Activated naive CD4-positive, alpha-beta T cell treated with anti-CD3 and anti-CD28 coated beads for 36 hours (primary cell): Measurements from ENCODE around the gene SLC2A8. TPM values are rescaled to one million over a fixed set of nuclear protein-coding genes. Genes with fewer than 3 reads are reported as not detected.

Experiments used
- CTCF ChIA-PET: fragments of 350-600 bp; sonication (Branson Sonifier 250); formaldehyde crosslinking; loops from one replicate; lab custom pipeline; 2021; ENCODE audit warnings: antibody characterized with exemption; lab: Charles Lee
- DNase-seq: peaks from one replicate; pipeline ENCODE4 v3.0.0-alpha.2; 2020
- H3K27ac Mint-ChIP-seq: one replicate; pipeline ENCODE4 v1.8.0; 2021; ENCODE audit warnings: mild to moderate bottlenecking, mixed read lengths
- H3K27me3 Mint-ChIP-seq: one replicate; pipeline ENCODE4 v1.8.0; 2021; ENCODE audit warnings: low read depth, mixed read lengths
- H3K36me3 Mint-ChIP-seq: one replicate; pipeline ENCODE4 v1.8.0; 2021; ENCODE audit warnings: low read depth, mixed read lengths
- H3K4me1 Mint-ChIP-seq: one replicate; pipeline ENCODE4 v1.8.0; 2021; ENCODE audit warnings: low read depth, mixed read lengths
- H3K4me3 Mint-ChIP-seq: one replicate; pipeline ENCODE4 v1.8.0; 2021; ENCODE audit warnings: mild to moderate bottlenecking, moderate library complexity, mixed read lengths
- H3K9me3 Mint-ChIP-seq: one replicate; pipeline ENCODE4 v1.8.0; 2021; ENCODE audit warnings: mixed read lengths
- intact Hi-C: fragments of 100-400 bp; cut with micrococcal nuclease; formaldehyde crosslinking; loops from one replicate; pipeline ENCODE4 v1.15.1; 2023
- total RNA-seq, 2 experiments: library from RNA; stranded (reverse); gene quantifications; one replicate each; pipeline ENCODE4 v1.2.3, GENCODE V29; 2021

SLC2A8 gene
- total RNA-seq, 2 experiments from 2014 or later: 3.4 TPM

DNA sequence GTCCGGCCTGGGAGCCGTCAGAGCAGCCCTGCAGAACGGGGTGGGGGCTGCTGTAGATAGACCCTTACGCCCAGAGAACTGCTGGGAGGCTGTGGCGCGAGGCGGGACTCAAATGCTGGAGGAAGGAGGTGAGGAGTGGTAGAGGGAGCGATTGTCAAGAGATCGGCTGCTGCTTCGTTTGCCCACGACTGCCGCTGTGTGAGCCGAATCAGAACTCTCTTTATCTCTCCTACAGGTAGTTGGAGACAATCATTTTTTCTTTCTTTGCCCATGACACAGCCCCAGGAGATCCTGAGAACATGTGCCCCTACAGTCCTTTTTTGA is 27.7 kb downstream of the SLC2A8 start:
- Mint-ChIP-seq H3K9me3 (no peaks in the 10 kb centered on the region), H3K27ac (peak overlapping the region; percentile 95), H3K36me3 (peaks cover 25% of the 10 kb centered on the region), H3K27me3 (no peaks in the 10 kb centered on the region), H3K4me1 (peaks cover 49% of the 10 kb centered on the region), H3K4me3 (peak overlapping the region; percentile 98)
- DNase-seq: peak; percentile 52
- CTCF ChIA-PET: interaction anchor here (1.0 to 1.2 kb wide), 3 partner anchors 25 to 28 kb away, joined by 3 to 5 read pairs (median 3); partner anchors contain the start of genes LRSAM1, RPL12 and SLC2A8
- intact Hi-C loops: loop anchor here (1.0 to 2.0 kb wide), 5 partner anchors 27 to 510 kb away; partner anchors contain the start of genes LRSAM1, RALGPS1, RPL12 and SLC2A8

DNA sequence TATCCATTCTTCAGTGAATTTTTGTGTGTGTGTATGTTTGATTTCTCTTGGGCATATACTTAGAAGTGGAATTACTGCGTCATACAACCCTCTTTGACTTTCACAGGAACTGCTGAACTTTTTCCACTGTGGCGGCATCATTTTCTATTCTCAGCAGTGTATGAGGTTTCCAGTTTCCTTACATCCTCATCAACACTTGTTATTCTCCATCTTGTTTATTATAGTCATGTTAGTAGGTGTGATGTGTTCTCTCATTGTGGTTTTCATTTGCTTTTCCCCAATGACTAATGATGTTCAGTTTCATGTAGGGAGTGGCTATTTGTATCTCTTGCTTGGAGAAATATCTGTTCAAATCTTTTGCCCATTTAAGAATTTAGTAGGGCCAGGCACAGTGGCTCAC is 29.8 kb downstream of the SLC2A8 start:
- Mint-ChIP-seq H3K27me3 (no peaks in the 10 kb centered on the region), H3K27ac (peak overlapping the region; percentile 89), H3K4me1 (peaks cover 61% of the 10 kb centered on the region), H3K4me3 (peak overlapping the region; percentile 98), H3K36me3 (peaks cover 40% of the 10 kb centered on the region), H3K9me3 (no peaks in the 10 kb centered on the region)
- peak; percentile 80 for DNase-seq
- intact Hi-C loops: loop anchor here (1.0 to 5.0 kb wide), 6 partner anchors 20 to 619 kb away; partner anchors contain the start of gene ZBTB43
- CTCF ChIA-PET: no interaction called here

DNA sequence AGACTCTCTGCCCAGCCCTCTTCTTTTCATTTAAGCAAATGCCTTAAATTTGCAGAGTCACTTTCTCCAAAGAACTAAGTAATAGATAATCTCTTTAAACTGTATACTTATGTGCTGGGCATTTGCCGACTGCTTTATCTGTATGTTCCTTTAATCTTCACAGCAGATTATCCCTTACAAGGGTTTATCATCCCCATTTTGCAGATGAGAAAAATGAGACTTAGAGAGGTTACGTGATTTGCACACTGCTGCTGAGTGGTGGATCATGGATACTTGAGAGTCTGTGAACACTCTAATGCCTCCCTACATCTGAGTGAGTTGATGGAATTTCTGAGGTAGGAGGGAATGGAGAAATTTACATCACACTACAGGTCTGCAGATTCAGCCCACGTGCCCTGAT is 31.4 kb downstream of the SLC2A8 start:
- peaks cover 55% of the 10 kb centered on the region for H3K4me1 Mint-ChIP-seq
- H3K27me3 Mint-ChIP-seq: no peaks in the 10 kb centered on the region
- H3K36me3 Mint-ChIP-seq: peaks cover 44% of the 10 kb centered on the region
- intact Hi-C loops: loop anchor here (5.0 kb wide), 1 partner anchor 621 kb away; the partner anchor contains the start of gene ZBTB43
- H3K9me3 Mint-ChIP-seq: no peaks in the 10 kb centered on the region
- peak overlapping the region; percentile 13 for H3K27ac Mint-ChIP-seq
- CTCF ChIA-PET: no interaction called here
- DNase-seq: no peak
- no peak overlapping the region for H3K4me3 Mint-ChIP-seq

DNA sequence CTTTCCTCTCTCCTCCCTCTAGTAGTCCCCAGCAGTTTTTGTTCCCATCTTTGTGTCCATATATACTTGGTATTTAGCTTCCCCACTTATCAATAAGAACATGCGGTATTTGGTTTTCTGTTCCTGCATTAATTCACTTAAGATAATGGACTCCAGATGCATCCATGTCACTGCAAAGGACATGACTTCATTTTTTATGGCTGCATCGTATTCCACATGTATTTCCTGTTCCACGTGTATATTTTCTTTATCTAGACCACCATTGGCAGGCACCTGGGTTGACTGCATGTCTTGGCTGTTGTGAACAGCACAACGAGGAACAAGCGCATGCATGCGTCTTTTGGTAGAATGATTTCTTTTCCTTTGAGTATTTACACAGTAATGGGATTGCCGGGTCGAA is 33.4 kb downstream of the SLC2A8 start:
- Mint-ChIP-seq H3K36me3 (peaks cover 55% of the 10 kb centered on the region), H3K4me1 (peaks cover 45% of the 10 kb centered on the region), H3K27ac (no peak overlapping the region), H3K4me3 (no peak overlapping the region), H3K9me3 (no peaks in the 10 kb centered on the region), H3K27me3 (no peaks in the 10 kb centered on the region)
- DNase-seq: no peak
- intact Hi-C loops: no loop called here
- CTCF ChIA-PET: no interaction called here

DNA sequence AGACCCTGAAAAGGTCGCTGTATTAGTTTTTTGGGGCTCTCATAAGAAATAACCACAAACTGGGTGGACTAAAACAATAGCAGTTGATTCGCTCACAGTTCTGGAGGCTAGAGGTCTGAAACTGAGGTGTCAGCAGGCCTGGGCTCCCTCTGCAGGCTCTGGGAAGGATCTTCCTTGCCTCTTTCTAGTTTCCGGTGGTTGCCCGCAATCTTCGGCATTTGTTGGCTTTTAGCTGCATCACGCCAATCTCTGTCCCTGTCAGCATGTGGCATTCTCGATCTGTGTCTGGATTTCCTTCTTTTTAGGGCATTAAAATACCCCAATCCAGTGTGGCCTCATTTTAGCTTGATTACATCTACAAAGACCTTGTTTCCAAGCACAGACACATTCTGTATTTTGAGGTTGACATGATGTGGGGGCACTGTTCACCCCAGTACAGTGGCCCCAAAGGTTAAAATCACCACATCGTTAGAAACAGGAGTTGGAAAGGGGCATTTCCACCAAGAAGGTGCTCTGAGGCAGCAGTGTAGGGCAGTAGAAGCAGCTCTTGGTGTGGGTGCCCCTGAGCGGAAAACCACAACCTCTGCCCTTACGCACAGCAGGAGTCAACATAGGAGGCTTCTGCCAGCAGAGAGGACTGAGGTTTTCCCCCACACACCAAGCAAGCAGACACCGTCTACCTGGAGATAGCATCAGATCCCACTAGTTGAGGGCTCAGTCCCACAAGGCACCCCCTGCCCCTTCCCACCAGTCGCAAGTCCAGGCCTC is 40.7 kb downstream of the SLC2A8 start:
- Mint-ChIP-seq H3K27ac (no peak overlapping the region), H3K4me1 (peaks cover 2% of the 10 kb centered on the region), H3K27me3 (no peaks in the 10 kb centered on the region), H3K36me3 (peaks cover 63% of the 10 kb centered on the region), H3K9me3 (no peaks in the 10 kb centered on the region), H3K4me3 (no peak overlapping the region)
- intact Hi-C loops: no loop called here
- CTCF ChIA-PET: no interaction called here
- no peak for DNase-seq

DNA sequence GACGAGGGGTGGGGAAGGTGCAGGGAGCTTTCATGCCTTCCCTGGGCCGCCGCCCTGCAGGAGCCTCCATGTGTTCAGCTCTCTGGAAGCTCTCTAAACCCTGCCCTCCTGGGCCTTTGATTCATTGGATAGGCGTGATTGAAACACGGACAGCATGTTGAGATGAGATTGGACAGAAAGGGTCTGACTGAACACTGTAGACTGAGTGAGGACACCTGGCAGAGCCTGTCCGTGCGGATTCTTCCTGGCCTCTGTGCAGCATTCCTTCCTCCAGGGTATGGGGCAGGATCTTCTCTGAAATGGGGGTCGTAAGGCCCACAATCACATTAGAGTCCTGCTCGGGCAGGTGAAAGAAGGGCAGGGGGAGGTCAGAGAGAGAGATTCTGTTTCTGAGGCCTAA is 41.4 kb downstream of the SLC2A8 start:
- Mint-ChIP-seq H3K36me3 (peaks cover 62% of the 10 kb centered on the region), H3K27me3 (no peaks in the 10 kb centered on the region), H3K9me3 (no peaks in the 10 kb centered on the region), H3K27ac (no peak overlapping the region), H3K4me3 (no peak overlapping the region), H3K4me1 (peaks cover 2% of the 10 kb centered on the region)
- intact Hi-C loops: no loop called here
- CTCF ChIA-PET: no interaction called here
- no peak for DNase-seq

DNA sequence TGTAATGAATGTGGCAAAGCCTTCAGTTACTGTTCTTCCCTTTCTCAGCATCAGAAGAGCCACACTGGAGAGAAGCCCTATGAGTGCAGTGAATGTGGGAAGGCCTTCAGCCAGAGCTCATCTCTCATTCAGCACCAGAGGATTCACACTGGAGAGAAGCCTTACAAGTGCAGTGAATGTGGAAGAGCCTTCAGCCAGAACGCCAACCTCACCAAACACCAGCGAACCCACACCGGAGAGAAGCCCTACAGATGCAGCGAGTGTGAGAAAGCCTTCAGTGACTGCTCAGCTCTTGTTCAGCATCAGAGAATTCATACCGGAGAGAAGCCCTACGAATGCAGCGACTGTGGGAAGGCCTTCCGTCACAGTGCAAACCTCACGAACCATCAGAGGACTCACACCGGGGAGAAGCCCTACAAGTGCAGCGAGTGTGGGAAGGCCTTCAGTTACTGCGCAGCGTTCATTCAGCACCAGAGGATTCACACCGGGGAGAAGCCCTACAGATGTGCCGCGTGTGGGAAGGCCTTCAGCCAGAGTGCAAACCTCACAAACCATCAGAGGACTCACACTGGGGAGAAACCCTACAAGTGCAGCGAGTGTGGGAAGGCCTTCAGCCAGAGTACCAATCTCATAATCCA is 47.4 kb downstream of the SLC2A8 start:
- intact Hi-C loops: no loop called here
- H3K4me3 Mint-ChIP-seq: no peak overlapping the region

DNA sequence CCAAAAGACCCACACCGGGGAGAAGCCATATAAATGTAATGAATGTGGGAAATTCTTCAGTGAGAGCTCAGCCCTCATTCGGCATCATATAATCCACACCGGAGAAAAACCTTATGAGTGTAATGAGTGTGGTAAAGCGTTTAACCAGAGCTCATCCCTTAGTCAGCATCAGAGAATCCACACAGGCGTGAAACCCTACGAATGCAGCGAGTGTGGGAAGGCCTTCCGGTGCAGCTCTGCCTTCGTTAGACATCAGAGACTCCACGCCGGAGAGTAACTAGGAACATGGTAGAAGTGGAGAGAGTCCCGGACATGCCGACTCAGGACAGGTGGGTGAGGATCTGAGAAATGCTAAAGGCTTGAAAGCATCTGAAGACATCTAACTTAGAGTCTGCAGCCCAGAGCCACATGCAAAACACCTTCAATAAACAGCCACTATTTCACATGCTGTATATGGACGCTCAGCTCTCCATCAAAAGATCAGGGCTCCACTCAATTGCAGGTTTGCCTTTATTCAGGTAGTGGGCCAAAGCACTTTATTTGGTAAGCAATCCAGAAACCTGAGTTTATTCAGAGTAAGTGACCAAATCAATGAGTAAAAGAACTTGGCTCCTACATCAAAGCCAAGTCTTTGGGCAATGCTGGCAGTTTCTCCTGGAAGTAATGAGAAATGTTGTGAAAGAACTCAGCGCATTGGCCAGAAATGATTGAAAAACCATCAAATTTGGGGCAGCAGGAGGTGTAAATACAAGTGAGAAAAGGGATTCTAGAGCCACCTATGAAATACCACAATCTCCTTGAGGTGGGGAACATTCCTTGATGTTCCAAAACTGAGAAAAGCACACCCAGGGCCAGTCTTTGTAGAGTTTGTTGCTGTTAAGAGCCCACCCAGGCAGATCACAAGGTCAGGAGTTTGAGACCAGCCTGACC is 48.2 kb downstream of the SLC2A8 start:
- no peak overlapping the region for H3K4me3 Mint-ChIP-seq
- no peaks in the 10 kb centered on the region for H3K27me3 Mint-ChIP-seq
- no peak for DNase-seq
- H3K27ac Mint-ChIP-seq: peak overlapping the region; percentile 95
- peaks cover 84% of the 10 kb centered on the region for H3K36me3 Mint-ChIP-seq
- intact Hi-C loops: no loop called here
- peaks cover 38% of the 10 kb centered on the region for H3K4me1 Mint-ChIP-seq
- CTCF ChIA-PET: no interaction called here
- peaks cover 18% of the 10 kb centered on the region for H3K9me3 Mint-ChIP-seq

More for the DNA sequence above, 47.4 kb downstream of the SLC2A8 start:
- peaks cover 78% of the 10 kb centered on the region for H3K36me3 Mint-ChIP-seq
- DNase-seq: no peak
- CTCF ChIA-PET: no interaction called here
- H3K4me1 Mint-ChIP-seq: peaks cover 31% of the 10 kb centered on the region
- H3K27me3 Mint-ChIP-seq: no peaks in the 10 kb centered on the region
- peak overlapping the region; percentile 46 for H3K27ac Mint-ChIP-seq
- peaks cover 18% of the 10 kb centered on the region for H3K9me3 Mint-ChIP-seq

DNA sequence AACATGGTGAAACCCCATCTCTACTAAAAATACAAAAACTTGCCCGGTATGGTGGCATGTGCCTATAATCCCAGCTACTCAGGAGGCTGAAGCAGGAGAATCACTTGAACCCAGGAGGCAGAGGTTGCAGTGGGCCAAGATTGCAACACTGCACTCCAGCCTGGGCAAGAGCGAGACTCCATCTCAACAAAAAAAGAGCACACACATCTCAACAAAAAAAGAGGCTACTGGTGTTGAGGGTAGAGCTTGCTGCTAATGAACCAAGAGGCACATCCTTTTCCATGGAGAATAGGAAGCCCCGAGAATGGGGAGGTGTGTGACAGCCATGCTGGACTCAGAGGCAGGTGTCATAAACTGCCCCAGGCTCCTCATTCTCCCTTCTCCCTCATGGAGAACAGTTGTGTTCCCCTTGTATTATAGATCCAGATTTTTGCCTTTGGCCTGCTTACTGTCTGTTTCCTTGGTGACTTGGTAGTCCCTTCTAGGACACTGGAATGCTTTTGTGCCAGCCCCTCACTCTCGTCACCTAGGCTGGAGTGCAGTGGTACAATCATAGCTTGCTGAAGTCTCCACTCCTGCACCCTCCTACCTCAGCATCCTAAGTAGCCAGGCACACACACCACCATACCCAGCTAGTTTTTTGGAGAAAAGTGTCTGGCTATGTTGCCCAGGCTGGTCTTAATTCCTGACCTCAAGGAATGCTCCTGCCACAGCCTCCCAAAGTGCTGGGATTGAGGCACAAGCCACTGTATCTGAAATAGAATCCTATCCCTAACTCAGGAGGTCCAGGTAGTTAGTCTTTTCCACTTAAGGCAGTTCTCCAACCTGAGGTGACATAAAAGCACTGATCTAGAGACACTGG is 49.1 kb downstream of the SLC2A8 start:
- Mint-ChIP-seq H3K4me1 (peaks cover 38% of the 10 kb centered on the region), H3K36me3 (peaks cover 84% of the 10 kb centered on the region), H3K4me3 (peak overlapping the region; percentile 7), H3K9me3 (peaks cover 18% of the 10 kb centered on the region), H3K27me3 (no peaks in the 10 kb centered on the region), H3K27ac (peak overlapping the region; percentile 95)
- no peak for DNase-seq
- intact Hi-C loops: loop anchor here (1.0 kb wide), 1 partner anchor 20 kb away; no protein-coding TSS in a partner anchor
- CTCF ChIA-PET: no interaction called here

DNA sequence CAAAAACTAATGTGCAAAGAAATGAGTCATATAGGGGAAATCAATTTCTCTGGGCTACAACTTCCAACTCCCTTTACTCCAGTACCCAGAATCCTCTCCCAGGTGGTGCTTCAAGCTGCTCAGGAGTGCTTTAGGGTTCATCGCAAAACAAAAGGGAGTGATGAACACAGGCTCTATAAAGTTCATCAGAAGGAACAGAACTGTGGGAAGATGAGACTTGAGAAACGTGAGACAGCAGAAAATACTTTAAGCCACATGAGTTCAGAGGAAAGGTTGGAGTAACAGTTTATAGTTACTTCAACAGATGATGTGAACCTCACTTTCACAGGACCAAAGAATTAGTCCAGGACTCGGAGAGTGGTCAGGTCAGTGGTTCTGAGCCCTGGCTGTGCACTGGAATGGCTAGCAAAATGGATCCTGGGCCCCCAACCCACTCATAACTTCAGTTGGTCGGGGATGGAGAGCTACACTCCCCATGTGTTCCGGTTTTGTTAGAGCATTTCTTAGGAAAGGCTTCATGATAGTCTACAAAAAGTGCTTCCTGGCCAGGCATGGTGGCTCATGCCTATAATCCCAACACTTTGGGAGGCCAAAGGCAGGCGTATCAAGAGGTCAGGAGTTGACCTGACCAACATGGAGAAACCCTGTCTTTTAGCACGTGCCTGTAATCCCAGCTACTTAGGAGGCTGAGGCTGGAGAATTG is 49.9 kb downstream of the SLC2A8 start:
- H3K4me1 Mint-ChIP-seq: peaks cover 39% of the 10 kb centered on the region

More for the DNA sequence above, 49.9 kb downstream of the SLC2A8 start:
- intact Hi-C loops: loop anchor here (1.0 kb wide), 1 partner anchor 21 kb away; no protein-coding TSS in a partner anchor
- H3K4me3 Mint-ChIP-seq: no peak overlapping the region
- H3K27me3 Mint-ChIP-seq: no peaks in the 10 kb centered on the region
- no peak for DNase-seq
- CTCF ChIA-PET: no interaction called here
- H3K9me3 Mint-ChIP-seq: peaks cover 18% of the 10 kb centered on the region
- peaks cover 81% of the 10 kb centered on the region for H3K36me3 Mint-ChIP-seq
- peak overlapping the region; percentile 95 for H3K27ac Mint-ChIP-seq
